ENCODE measurements around the gene SAA1. TPM values are rescaled to one million over a fixed set of nuclear protein-coding genes. Genes with fewer than 3 reads are reported as not detected.
A peak's percentile ranks its signal among the peaks of the same experiment; 100 is the strongest.
"Not testable (repeated sequence)": the region's sequence is repeated elsewhere in the genome, so short reads cannot be mapped to it uniquely, and the experiment has no call there.

SAA1 gene
- total RNA-seq, 1 experiment from 2014 or later = 55.7 TPM

DNA sequence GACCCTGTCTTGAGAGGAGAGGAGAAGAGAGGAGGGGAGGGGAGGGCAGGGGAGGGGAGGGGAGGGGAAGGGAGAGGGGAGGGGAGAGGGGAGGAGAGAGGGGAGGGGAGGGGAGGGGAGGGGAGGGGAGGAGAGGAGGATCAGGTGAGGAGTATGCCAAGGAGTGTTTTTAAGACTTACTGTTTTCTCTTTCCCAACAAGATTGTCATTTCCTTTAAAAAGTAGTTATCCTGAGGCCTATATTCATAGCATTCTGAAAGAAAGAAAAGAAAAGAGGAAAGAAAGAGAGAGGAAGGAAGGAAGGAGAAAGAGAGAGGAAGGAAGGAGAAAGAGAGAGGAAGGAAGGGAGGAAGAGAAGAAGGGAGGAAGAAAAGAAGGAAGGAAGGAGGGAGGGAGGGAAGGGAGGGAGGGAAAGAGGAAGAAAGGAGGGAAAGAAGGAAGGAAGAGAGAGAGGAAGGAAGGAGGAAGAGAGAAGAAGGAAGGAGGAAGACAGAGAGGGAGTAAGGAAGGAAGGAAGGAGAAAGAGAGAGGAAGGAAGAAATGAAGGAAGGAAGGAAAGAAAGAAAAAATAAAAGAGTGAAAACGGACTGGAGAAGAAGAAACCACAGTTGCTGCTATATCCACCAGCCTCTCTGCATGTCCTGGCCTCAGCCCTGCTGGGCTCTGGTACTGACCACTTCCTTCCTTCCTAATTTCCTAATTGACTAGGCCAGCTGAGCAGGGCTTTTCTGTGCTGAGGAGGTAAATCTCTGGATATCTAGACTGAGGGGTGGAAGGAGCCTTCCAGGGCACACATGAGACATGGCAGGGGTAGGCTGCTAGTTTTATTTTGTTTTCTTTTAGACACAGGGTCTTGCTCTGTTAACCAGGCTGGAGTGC lies 1.1 kb upstream of the SAA1 start:
- ChIA-PET POLR2A (interaction anchor here (0.8 to 1.7 kb wide), 9 partner anchors 12 to 149 kb away, joined by 3 to 13 read pairs (median 6); partner anchors contain the start of genes GTF2H1, HPS5, LDHA and SAA2), CTCF (interaction anchor here (0.6 to 1.8 kb wide), 5 partner anchors 21 to 150 kb away, joined by 3 to 6 read pairs (median 3); no protein-coding TSS in a partner anchor)
- DNase-seq (ENCODE audit: unreplicated experiment) = no peak
- TF ChIP-seq, protein P1, sequence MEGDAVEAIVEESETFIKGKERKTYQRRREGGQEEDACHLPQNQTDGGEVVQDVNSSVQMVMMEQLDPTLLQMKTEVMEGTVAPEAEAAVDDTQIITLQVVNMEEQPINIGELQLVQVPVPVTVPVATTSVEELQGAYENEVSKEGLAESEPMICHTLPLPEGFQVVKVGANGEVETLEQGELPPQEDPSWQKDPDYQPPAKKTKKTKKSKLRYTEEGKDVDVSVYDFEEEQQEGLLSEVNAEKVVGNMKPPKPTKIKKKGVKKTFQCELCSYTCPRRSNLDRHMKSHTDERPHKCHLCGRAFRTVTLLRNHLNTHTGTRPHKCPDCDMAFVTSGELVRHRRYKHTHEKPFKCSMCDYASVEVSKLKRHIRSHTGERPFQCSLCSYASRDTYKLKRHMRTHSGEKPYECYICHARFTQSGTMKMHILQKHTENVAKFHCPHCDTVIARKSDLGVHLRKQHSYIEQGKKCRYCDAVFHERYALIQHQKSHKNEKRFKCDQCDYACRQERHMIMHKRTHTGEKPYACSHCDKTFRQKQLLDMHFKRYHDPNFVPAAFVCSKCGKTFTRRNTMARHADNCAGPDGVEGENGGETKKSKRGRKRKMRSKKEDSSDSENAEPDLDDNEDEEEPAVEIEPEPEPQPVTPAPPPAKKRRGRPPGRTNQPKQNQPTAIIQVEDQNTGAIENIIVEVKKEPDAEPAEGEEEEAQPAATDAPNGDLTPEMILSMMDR (IDR thresholded peaks at IDR 0.05; ENCODE audit: unreplicated experiment) = no peak
- Mint-ChIP-seq H3K9me3 (ENCODE audit: unreplicated experiment) (no peaks in the 10 kb centered on the region), H3K27ac (ENCODE audit: low read depth, unreplicated experiment) (no peak overlapping the region), H3K36me3 (ENCODE audit: insufficient read depth, unreplicated experiment) (peaks cover 10% of the 10 kb centered on the region), H3K4me3 (ENCODE audit: unreplicated experiment) (no peak overlapping the region), H3K27me3 (ENCODE audit: insufficient read depth, unreplicated experiment) (no peaks in the 10 kb centered on the region), H3K4me1 (ENCODE audit: insufficient read depth, unreplicated experiment) (peaks cover 30% of the 10 kb centered on the region)
- intact Hi-C loops (cut with micrococcal nuclease) = no loop called here
- BruUV-seq (replicated peaks) = no TSS peak

DNA sequence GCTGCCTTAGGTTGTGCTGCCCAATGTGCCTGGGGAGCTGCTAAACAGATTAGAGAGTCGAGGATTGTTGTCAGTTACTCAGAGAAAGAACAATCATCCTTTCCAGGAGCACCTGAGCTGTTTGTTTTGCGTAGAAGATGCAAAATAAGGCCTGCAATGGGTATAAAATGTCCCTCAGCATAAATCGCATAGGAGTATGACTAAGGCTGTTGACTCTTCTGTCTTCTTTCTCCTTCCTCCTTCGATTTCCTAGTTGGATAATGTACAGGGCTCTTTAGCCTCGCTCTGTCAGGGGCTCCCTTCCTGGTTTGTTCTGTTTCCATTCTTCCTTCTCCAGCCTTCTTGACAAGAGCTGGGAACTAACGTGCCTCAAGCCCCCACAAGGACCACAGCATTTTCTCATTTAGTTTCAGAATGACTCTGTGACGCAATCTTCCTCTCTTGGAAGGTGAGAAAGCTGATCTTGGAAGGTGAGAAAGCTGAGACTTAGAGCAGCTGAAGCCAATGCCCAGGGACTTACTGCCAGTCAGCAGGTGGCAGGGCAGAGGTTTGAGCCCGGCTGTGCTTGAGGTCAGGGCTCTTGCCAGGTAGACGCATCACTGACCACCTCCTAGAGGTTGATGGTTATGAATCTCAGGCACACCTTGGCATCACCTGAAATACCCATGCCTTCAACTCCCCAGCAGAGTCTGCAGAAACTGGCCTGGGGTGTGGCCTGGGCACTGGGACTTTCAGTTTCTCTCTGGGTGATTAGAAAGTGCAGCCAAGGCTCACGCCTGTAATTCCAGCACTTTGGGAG lies 1.5 kb downstream of the SAA1 start:
- H3K27me3 Mint-ChIP-seq (ENCODE audit: insufficient read depth, unreplicated experiment); BruUV-seq (replicated peaks); intact Hi-C loops (cut with micrococcal nuclease); H3K9me3 Mint-ChIP-seq (ENCODE audit: unreplicated experiment): not testable (repeated sequence)
- Mint-ChIP-seq H3K36me3 (ENCODE audit: insufficient read depth, unreplicated experiment) (peaks cover 10% of the 10 kb centered on the region), H3K4me3 (ENCODE audit: unreplicated experiment) (peak overlapping the region; percentile 66), H3K27ac (ENCODE audit: low read depth, unreplicated experiment) (peak overlapping the region; percentile 68), H3K4me1 (ENCODE audit: insufficient read depth, unreplicated experiment) (peaks cover 30% of the 10 kb centered on the region)
- POLR2A ChIA-PET = interaction anchor here (0.7 to 1.1 kb wide), 4 partner anchors 21 to 126 kb away, joined by 3 to 4 read pairs (median 4); partner anchors contain the start of gene LDHA
- CTCF ChIA-PET = interaction anchor here (1.5 kb wide), 1 partner anchor 53 kb away, joined by 3 read pairs; no protein-coding TSS in a partner anchor
- DNase-seq (ENCODE audit: unreplicated experiment) = peak; percentile 66

DNA sequence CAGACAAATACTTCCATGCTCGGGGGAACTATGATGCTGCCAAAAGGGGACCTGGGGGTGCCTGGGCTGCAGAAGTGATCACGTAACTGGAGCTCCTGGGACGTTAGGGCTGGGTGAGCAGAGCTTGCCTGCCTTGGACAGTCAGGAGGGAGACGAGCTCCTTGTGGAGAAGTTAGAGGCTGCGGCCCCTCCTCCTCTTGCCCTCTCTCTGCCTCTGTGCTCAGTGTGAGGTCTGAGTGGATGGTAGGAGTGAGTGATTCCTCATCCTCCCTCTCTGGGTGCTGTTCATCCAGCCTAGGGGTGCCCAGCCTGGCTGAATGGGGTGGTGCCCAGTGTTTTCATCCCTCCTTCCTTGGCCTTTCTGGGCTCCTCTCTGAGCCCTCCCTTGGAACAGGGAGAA lies 3.2 kb downstream of the SAA1 start:
- H3K9me3 Mint-ChIP-seq (ENCODE audit: unreplicated experiment); H3K4me3 Mint-ChIP-seq (ENCODE audit: unreplicated experiment); BruUV-seq (replicated peaks); H3K27me3 Mint-ChIP-seq (ENCODE audit: insufficient read depth, unreplicated experiment); DNase-seq (ENCODE audit: unreplicated experiment); H3K27ac Mint-ChIP-seq (ENCODE audit: low read depth, unreplicated experiment); intact Hi-C loops (cut with micrococcal nuclease): not testable (repeated sequence)
- ChIA-PET CTCF (interaction anchor here (1.0 to 1.8 kb wide), 2 partner anchors 25 to 154 kb away, joined by 4 to 7 read pairs; no protein-coding TSS in a partner anchor), POLR2A (interaction anchor here (0.9 kb wide), 1 partner anchor 31 kb away, joined by 3 read pairs; no protein-coding TSS in a partner anchor)
- Mint-ChIP-seq H3K36me3 (ENCODE audit: insufficient read depth, unreplicated experiment) (peaks cover 10% of the 10 kb centered on the region), H3K4me1 (ENCODE audit: insufficient read depth, unreplicated experiment) (peaks cover 25% of the 10 kb centered on the region)

DNA sequence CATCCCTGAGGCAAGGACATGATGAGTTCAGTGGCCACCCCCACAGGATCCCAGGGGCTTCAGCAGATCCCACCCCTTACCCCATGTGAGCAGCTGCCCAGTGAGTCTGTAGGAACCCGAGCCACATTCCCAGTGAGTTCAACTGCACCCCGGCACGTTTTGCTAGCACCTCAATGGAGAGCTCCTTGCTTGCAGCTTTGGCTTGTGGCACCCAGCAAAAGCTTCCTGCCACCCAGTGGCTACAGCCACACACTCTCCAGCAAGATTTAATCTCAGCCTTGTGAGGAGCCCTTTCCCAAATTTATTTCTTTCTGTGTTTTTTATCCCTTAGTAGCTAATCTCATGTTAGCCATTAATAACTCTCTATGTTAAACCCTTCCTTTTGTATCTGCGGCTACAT lies 4.0 kb downstream of the SAA1 start:
- BruUV-seq (replicated peaks) = no TSS peak
- TF ChIP-seq, protein P1 (IDR thresholded peaks at IDR 0.05; ENCODE audit: unreplicated experiment) = no peak
- H3K4me1 Mint-ChIP-seq (ENCODE audit: insufficient read depth, unreplicated experiment) = peaks cover 17% of the 10 kb centered on the region
- intact Hi-C loops (cut with micrococcal nuclease) = no loop called here
- no peak overlapping the region for H3K27ac Mint-ChIP-seq (ENCODE audit: low read depth, unreplicated experiment)
- H3K36me3 Mint-ChIP-seq (ENCODE audit: insufficient read depth, unreplicated experiment) = peaks cover 16% of the 10 kb centered on the region
- ChIA-PET POLR2A (interaction anchor here (0.6 kb wide), 1 partner anchor 77 kb away, joined by 3 read pairs; no protein-coding TSS in a partner anchor), CTCF (interaction anchor here (0.6 to 1.8 kb wide), 6 partner anchors 11 to 641 kb away, joined by 3 to 7 read pairs (median 4); no protein-coding TSS in a partner anchor)
- no peaks in the 10 kb centered on the region for H3K27me3 Mint-ChIP-seq (ENCODE audit: insufficient read depth, unreplicated experiment)
- no peak overlapping the region for H3K4me3 Mint-ChIP-seq (ENCODE audit: unreplicated experiment)
- no peaks in the 10 kb centered on the region for H3K9me3 Mint-ChIP-seq (ENCODE audit: unreplicated experiment)
- peak; percentile 17 for DNase-seq (ENCODE audit: unreplicated experiment)

Measured in MCF 10A (cell line).